Activated CD4-positive, alpha-beta T cell treated with anti-CD3 and anti-CD28 coated beads for 4 hours (primary cell): ENCODE results near the gene KCNQ4.

Experiments
- DNase-seq, 2 donors: peaks; one replicate each; pipeline ENCODE4 v3.0.0-alpha.2; 2020

Gene KCNQ4

DNA sequence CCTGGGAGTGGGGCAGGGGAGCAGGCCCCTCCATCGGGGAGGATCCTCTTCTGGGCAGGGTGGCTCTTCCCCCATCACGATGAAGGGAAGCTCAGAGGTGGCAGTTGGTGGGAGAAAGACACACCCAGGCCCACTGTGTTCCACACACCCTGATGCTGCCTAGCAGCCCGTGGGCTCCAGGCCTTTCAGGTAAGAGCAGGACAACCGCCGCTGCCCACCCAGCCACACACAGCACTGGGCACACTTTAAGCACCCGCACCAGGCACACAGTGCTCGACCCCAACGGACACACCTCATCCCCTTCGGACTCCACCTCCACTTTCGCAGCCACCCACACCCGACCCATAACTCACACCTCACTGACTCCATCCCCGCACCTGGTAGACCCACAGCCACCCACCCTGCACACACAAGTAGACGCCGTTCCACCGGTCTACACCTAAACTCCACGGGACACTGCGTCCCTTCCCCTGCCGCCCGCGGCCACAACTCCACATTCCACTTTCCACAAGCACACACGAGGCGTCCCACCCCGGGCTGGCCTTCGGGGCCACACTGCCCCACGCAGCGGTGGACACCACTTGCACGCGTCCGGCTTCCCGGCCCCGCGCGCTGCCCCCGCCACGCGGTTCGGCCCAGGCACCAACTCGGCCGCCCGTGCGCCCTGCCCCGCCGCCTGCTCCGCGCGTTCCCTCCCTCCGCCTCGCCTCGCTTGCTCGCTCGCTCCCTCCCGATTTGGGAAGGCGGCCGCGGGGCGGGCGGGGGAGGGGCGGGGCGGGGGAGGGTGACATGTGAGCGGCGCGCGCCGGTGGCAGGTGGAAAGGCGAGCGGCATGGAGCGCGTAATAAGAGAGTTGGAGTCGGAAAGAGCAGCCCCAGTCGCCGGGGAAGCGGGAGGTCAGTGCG, at the start of gene KCNQ4:
TSS of gene KCNQ4 (plus strand) at position 787 of the 905 bp plus-strand sequence. CDS start 307 bp downstream, outside the sequence.
- peak; percentile 32 to 33 for DNase-seq

DNA sequence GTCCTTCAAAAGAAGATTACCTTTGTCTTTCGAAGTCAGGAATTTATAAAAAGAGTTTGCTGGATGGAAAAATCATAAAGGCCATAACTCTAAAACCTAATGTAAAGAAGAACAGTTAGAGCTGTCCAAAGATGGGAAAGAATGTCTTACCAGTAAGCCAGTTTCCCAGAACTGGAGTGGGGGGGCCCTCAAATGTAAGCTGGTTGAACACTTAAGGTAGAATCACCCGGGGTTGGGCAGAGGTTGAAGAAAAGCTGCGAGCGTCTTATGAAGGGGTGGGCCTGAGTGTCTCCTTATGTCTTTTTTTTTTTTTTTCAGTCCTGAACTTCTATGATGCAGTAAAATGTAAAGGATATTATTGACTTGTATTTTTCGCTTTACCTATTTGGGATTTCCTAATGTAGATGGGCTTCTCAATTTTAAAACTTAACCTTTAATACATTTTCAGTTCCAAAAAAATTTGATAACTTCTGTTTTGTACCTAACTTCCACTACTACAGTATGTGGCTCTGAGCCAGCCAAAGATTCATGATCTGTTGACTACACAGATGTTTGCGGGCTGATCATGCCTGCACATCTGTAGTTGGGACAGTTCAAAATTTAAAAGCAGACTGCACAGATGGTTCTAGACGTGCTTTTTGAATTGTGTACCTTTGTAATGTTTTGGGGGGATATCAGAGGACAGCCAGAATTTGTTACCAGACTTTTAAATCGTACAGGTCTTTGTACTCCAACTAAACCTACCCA, 48.5 kb upstream of the KCNQ4 start:
- no peak for DNase-seq

DNA sequence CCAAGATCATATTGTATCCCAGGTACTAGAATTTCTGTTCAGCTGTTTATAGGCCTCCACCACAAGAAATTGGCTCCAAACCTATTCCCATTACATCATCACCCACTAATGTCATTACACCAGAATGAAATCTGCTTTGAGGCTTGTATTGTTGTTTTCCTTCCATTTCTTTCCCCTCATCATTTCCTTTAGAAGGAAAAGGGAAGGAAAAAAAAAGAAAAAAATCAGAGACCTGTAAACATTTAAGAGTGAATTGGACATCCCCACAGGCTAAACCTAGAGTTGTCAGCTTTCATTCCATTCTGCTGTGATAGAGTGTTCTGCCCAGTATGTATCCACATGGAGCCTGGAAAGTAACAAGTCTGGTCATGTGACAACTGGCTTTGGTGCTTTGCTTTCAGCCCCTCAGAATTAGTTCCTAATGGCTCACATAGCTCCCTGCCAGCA, 47.5 kb upstream of the KCNQ4 start:
- no peak for DNase-seq

DNA sequence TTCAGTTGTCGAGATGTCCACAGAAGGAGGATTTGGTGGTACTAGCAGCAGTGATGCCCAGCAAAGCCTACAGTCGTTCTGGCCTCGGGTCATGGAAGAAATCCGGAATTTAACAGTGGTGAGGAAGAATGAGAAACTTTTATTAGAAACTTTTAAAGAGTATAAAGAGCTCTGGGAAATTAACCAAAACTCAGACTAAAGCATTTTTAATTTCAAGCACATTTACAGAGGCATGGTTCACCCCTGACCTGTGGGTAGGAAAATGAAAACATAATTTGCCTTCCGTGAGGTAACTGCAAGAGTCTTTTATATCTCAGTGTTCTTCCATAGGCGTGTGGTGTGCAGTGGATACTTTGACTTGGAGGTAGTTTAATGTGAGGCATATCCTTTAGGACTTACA, 44.8 kb upstream of the KCNQ4 start:
- DNase-seq = no peak

DNA sequence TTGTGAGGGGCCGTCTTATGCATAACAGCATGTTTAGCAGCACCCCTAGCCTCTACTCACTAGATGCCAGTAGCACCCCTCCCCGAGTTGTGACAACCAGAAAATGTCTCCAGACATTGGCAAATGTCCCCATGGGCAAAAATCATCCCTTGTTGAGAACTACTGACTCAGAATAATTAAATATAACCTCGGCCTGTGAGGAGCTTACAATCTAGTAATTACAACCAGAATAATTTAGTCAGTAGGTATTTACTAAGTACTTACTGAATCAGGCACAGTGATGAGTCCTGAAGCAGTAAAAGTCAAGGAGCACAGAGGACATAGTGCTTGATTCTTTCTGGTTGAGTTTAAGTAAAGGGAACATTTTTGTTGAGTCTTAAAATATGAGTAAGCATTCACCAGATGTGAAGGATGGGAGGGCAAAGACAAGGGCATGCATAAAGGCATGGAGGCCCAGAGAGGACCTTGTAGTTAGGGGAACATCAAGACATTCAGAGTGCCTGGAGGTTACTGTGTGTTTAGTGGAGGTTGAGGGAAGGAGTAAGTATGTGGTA, 44.1 kb upstream of the KCNQ4 start:
- no peak for DNase-seq

DNA sequence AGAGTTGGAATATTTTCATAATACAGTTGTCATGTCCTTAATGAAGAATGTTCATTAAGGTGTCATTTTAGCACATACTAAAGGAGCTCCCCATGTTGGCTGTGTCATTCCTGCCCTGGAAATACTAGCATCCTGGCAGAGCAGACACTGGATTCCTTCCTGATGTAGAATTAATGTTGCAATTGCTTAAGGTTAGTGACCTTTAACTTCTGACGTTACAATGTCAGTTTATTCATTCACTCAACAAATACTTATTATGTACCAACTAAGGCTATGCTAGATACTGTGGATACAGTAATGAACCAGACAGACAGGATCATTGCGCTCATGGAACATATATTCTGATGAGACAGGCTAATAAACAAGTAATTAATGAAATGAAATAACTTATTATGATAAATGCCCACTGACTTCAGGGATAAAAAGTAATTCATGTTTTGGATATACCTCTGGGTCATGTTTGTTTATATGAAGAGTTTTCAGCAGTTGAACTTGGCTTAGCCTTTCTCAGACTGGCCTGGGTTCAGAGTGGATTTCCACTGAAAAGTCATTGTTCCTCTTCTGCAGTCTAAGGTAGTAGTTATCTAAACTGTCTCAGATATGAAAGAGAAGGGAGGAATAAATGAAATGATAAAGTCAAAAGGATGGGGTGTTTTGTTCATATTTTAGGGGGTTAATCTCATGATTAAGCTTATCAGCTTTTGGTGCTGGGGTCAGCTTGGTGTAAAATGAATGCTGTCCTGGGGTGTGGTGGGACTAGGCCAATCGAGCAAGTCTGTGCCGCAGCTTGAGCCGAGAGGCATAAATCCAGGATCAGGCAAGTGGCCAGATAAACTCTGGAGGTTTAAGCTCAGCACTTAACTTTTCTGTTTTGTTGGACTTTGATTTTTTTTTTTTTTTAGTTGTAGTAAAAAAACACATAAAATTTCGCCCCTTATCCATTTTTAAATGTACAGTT, 43.3 kb upstream of the KCNQ4 start:
- DNase-seq = no peak

DNA sequence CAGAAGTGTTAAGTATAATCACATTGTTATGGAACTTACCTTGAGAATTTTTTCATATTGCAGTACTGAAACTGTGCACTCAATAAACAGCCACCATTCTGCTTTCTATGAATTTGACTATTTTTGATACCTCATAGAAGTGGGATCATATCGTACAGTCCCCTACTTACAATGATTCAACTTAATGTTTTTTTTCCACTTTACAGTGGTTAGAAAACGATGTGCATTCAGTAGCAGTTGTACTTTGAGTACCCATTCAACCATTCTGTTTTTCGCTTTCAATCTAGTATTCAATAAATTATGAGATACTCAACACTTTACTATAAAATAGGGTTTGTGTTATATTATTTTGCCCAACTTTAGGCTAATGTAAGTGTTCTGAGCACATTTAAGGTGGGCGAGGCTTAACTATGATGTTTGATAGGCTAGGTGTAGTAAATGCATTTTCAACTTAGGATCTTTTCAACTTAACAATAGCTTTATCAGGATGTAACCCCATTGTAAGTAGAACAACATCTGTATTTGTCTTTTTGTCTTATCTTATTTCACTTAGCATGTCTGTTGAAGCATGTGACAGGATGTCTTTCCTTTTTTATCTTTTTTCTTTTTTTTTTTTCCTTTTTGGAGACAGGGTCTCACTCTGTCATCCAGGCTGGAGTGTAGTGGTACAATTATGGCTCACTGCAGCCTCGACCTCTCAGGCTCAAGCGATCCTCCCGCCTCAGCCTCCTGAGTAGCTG, 42.4 kb upstream of the KCNQ4 start:
- DNase-seq = no peak

DNA sequence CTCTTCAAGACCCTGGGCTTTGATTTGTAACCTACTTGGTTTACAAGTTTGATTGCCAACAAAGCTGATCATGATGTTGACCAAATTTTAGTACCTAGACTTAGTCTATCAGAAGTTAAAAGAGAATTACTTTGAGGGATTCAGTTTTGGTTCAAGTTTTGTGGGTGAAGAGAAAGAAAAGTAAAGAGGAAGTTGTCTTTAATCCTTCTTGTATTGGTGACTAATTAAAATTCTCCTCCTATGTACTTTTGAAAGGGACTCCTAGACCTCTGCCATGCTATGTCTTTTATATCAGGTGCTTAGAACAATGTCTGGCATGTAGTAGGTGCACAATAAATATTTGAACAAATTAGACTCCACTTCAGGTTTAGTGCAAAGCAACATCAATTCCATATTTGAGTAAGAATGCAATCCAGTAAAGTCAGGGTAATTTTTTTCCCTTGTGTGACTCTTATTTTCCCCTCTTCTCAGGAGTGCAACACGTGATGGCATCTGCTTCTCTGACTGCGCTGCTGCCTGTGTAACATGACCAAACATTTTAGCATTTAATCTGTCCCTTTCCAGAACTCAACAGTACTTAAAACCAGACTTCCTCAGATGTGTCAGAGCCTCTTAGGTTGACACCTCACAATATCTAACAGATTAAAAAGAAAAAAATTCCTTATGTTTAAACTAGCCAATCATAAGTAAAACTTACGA, 41.1 kb upstream of the KCNQ4 start:
- no peak for DNase-seq

DNA sequence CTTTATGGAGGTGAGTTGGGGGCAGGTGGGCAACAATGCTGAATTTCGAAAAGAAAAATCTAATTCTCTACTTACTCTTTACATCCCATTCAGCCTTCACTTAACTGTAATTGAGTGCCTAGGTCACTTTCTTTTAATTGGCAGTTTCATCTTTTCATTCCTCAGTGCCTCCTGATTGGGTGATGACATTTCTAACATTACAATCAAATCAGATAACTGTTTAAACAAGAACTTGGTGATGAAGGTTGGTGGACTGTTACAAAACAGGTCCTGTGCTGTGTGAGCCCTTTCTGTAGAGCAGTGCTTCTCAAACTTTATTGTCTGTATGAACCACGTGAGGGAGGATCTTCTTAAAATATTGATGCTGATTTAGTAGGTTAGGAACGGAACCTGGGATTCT, 40.1 kb upstream of the KCNQ4 start:
- no peak for DNase-seq

DNA sequence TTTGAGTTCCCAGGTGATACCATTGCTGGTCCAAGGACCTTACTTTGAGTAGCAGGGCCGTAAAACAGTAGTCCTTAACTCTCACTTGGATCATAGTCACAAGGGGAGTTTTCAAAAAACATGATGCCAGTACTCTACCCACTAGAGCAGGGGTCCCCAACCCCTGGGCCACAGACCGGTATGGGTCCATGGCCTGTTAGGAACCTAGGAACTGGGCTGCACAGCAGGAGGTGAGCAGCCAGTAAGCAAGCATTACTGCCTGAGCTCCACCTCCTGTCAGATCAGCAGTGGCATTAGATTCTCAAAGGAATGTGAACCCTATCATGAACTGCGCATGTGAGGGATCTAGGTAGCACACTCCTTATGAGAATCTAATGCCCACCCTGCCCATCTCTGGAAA, 39.7 kb upstream of the KCNQ4 start:
- no peak for DNase-seq

DNA sequence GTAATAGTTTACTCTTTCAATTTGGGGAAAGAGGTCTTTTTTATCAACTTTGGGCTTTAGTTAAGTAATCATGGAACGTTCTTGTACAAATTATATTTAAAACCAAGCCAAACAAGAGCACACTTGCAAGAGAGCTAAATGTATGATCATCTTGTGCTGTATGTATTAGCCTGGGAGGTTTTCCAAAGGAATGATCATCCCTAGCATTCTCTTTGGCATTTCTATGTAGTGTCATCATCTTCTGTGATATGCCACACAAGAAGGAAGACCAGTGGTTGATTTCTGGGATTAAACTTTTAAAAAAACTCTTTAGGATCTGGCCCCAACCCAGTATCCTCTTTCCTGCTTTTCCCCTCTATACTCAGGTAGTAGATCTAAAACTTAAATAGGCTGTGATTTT, 38.4 kb upstream of the KCNQ4 start:
- DNase-seq = no peak

DNA sequence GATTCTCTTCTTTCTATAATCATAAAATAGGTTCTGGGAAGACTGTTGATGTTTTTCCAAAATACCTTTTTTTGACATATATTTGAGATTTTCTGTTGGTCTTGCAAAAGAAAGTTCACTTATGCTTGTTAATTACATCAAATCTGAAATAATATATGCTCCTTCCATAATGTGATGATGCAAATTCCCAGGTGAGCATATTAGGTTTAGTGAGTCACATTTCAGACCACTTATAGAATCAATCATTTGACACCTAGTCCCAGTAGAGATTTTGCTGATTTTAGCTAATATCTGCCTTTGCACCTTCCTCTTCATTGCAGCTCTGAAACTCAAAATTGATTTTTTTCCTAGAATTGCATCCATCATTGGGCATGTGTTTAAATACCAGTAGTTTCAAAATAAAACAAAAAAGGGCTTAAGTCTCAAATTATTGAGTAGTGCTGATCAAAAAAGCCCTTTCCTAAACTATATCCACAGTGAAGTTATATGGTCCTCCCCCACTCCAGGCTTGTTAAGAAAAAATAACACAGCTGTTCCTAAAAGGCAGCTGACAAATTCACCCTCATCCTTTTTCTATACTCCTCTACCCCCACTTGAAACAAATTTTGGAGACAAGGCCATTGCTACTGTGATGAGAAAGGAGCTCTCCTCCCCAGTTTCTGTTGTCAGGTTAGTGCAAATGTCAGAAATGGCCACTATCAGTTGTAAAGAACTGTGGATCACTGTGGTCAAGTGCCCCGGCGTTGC, 37.1 kb upstream of the KCNQ4 start:
- DNase-seq = no peak

DNA sequence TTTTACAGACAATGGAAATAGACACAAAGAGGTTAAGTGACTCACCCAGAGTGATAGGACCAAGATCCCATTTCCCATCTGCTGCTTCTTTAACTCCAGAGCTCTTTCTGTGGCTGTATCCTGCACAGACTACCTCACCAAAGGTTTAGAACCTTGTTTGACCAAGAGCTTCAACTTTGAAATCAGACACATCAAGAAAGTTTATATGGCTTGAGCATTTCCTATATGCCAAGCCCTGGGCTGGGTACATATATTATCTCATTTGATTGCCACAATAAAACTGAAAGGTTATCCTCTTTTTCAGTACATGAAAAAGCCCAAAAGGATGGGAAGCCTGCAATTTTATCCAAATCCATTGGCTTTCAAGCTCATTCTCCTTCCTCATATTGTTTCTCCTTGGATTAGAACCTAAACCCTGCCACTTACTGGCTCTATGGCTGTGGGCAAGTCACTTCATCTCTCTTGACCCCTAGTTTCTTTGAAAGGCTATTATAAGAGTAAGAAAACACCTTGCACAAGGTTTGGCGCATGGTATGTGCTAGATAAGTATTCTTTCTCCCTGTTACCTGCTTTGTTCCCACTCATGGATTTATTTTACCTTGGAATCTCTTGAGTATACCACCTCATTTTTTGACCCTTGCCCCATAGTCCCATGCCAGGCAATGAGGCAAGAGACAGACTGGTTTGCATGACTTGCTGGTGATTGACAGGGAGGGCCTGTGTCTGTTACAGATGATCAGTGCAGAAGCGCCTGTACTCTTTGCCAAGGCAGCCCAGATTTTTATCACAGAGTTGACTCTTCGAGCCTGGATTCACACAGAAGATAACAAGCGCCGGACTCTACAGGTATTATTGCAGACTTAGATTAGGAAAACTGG, 34.5 kb upstream of the KCNQ4 start:
- no peak for DNase-seq

DNA sequence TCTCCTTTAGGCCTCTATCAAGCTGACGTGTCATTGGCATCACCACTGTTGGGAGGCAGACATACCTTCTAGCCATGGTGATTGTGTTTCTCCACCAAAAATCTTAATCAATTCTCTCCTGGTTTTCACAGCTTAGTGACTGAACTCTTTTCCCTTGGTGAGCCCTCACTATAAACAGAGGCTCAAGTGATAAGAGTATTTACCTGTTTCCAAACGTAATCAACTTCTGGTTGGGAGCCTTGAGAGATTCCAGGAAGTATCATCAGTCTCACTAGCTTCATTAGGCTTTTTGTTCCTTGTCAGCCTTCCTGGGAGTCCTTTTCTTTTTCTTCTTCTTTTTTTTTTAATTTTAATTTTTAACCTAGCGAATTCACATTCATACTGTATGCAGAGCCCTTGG, 33.8 kb upstream of the KCNQ4 start:
- no peak for DNase-seq

DNA sequence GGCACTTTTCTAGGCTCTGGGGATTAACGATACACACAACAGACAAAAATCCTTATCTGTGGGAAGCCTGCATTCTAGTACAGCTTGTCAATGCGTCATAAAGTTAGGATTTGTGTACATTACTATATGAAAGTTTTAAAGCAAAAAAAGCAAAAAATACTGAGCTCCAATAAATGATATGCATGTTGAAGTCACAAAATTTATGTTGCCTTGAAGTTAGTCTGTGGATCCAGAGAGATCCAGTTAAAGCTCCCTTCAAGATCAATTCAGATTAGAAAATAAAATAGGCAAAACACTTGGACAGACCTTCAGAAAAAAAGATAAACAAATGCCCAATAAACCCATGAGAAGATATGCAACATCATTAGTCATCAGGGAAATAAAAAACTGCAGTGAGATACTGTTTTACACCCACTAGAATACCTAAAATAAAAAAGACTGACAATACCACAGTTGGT, 33.1 kb upstream of the KCNQ4 start:
- DNase-seq = no peak

DNA sequence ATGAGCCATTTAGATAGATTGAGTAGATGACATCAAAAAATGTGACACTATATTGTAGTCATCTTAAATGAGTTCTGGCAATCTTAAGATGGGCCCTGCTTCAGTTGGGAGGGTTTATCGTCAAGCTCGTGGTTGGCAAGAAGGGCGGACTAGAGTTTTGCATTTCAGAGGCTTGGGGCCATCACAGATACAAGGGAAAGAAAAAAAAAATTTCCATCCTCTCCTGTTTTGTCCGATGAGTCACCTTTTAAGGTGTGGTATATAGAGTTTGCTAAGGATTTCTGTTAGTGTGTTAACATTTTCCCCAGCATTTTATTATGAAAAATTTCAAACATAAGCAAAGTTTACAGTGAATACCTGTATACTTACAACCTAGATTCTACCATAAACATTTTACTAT, 31.8 kb upstream of the KCNQ4 start:
- no peak for DNase-seq

DNA sequence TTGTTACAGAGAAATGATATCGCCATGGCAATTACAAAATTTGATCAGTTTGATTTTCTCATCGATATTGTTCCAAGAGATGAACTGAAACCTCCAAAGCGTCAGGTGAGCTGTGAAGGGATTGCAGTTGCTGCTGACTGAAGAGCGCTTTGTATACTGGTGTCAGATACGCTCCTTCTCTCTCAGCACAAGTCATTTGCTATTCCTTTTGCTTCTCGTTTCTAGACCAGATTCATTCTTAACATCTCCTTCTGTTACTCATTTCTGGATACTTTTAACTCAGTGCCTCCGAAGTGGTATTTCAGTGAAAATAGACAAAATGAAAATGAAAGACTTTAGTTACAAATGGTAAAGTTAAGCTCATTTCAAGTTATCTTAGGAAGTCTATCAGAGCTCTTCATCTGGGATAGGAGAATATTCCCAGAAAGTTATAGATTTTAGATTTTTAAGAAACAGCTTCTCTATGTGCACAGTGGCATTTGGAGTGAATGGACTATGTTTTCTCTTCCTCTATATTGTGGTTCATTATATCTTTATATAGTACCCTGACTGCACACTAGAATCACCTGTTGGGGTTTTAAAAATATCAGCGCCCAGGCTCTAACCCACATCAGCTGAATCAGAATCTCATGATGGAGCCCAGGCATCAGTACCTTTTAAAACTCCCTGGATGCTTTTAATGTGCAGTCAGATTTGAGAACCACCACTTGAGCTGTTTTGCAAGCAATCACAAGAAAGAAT, 30.3 kb upstream of the KCNQ4 start:
- DNase-seq = no peak

DNA sequence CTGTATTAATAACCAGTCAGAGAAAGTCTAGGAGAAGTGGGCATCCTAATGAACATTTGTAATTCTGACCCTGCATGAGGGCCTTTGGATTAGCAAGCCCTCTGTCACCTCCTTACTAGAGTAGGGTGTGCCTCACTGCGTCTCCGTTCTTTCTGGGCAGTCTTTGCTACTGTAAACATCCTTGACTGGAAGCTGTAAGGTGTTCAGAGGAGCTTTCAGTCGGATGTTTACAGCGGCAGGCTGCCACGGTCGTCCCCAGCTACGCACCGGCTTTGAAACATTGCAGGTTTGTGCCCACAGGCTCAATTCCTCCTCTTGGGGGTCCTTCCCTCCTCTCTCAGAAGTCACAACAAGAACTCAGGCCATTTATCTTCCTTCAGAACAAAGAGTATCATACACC, 29.4 kb upstream of the KCNQ4 start:
- DNase-seq = no peak

DNA sequence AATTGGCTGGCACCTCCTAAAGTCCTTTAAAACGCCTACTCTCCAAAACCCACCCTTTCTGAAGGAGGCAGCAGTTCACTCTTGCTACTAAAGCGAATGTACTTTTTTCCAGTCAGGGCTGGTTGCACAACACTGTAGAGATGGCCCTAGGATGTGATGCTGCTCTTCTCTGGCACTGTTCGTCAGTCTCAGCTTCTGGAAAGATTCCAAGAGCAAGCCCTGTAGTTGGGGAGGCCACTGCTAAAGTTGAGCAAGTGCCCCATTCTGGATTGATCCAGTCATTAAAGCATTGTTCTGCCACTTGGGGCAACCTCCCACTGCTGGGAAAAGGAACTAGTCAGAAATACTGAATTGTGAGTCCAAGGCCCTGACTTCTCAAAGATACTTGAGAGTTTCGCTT, 28.5 kb upstream of the KCNQ4 start:
- no peak for DNase-seq
